ENCODE data around the gene DOK5.
"Not testable (repeated sequence)": the region's sequence is repeated elsewhere in the genome, so short reads cannot be mapped to it uniquely, and the experiment has no call there.

Gene DOK5

GRCh38 chr20:54475334-54476168, at the start of gene DOK5:
TSS of gene DOK5 (plus strand) at chr20:54475593. CDS start at chr20:54475947, 354 bp downstream.
- DNase-seq = no peak

- DNase-seq = no peak
These were observed 46.0 kb upstream of the DOK5 start for GRCh38 chr20:54429364-54429763.

- DNase-seq = no peak
These were observed 44.0 kb upstream of the DOK5 start for GRCh38 chr20:54431156-54431944.

GRCh38 chr20:54432966-54433365, 42.4 kb upstream of the DOK5 start:
- no peak for DNase-seq

- DNase-seq = no peak
These were observed 41.8 kb upstream of the DOK5 start for GRCh38 chr20:54433636-54434035.

- no peak for DNase-seq
These were observed 41.2 kb upstream of the DOK5 start for GRCh38 chr20:54434196-54434595.

DNA sequence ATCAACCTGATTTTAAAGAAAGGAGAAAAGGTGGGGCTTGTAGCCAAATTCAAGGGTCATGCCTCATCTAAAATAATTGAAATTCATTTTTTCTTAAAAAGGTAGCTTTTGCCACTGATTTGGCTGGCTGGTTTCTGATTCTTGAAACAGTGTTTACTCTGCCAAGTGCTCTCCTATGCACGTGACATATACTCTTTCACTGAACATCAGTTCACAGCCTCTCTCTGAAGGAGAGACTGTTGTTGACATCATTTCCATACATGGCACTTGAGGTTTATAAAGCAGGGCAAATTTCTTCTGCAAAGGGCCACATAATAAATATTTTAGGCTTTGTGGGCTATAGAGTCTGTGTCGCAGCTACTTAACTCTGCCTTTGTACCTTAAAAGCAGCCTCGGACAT, 40.4 kb upstream of the DOK5 start:
- DNase-seq = no peak

GRCh38 chr20:54436410-54436809, 39.0 kb upstream of the DOK5 start:
- not testable (repeated sequence) for DNase-seq

DNA sequence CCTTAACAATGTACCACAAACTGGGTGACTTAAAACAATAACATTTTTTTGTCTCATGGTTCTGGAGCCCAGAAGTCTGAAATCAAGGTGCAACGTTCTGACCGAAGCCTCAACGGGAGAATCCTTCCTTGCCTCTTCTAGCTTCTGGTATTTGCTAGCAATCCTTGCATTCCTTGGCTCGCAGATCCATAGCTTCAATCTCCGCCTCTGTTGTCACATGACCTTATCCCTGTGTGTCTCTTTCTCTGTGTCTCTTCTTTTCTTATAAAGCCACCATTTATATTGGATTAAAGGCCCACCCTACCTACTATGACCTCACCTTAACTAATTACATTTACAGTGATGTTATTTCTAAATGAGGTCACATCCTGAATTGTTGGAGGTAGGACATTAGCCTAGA, 37.2 kb upstream of the DOK5 start:
- DNase-seq = no peak

DNA sequence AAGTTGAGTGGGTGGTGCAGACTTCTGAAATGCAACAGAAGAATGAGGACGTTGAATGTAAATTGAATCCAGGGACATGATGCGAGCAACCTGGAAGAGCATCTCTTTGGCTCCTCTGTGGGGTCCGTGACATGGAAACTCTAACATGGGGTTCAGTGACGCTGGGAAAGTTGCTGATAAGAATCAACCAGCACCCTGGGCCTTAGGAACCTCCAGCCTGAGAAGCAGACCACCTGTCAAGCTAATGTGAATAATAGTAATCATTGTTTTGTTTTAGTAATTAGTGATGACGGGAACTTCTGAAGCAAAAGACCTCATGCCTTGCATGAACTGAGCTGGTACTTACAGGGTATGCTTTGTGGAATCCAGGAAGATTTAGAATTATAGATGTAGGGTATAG, 25.2 kb upstream of the DOK5 start:
- DNase-seq = no peak

DNA sequence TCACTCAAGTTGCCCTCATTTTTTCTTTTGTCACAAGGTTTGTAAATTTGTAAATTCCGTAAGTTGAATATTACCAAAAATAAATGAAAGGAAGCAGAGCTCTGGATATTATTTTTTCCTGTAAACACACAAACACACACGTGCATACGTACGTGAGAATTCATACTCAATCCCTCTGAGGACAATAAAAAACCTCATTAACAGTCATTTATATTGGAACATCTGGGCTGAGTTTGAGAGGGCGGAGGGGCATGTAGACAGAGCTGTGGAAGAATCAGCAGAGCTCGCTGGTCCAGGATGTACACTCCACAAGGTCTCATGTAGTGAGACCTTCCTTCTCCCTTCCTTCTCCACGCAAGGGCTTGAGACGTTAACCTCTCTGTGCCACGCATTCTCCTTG, 24.2 kb upstream of the DOK5 start:
- DNase-seq = no peak

- DNase-seq = no peak
These were observed 23.1 kb upstream of the DOK5 start for GRCh38 chr20:54452277-54452676.

DNA sequence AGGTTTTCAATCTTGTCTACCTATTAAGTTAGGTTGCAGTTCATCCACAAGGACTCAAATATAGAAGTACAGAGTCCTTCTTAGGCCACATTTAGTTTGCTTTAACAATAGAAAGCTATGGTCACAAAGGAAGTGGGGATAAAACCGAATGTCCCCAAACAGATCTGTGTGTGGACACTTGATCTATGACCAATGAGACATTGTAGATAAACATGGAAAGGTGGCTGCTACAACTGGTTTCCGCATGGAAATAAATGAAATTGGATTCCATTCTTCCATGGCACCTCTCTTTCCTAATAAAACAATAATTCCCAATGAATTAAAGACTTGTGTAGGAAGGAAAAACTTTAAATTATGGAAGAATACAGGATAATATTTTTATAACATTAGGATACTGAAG, 20.4 kb upstream of the DOK5 start:
- DNase-seq = no peak

DNA sequence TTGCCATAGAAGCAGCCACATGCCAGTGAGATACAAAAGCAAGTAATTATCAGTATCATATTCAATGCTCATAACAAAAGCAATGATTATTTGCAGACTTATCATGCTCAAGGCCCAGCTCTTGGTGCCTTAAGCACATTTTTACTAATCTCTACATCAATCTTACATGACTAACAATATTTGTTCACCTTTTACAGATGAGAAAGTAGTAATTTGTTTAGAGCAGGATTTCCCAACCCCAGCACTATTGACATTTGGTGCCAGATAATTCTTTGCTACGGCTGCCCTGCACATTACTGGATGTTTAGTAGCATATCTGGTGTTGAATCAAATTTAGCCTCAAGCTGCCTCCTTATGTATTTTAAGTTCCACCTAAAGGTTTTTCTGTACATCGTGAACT, 19.0 kb upstream of the DOK5 start:
- no peak for DNase-seq

DNA sequence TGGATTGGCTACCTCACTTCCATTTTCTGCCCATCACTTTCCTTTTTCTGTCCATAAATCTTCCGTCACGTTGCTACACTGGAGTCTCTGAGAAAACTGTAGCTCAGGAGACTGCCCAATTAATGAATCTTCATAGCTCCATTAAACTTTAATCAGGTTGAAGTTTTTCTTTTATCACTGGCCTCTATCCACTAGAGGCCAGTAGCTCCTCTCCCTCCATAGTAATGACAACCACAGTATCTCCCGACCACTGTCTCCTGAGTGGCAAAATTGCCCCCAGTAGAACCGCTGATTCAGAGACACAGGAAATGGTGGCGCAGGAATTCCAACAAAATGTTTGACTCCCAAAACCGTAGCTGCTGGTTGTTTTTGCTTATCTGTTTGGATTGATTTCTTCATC, 18.4 kb upstream of the DOK5 start:
- no peak for DNase-seq

GRCh38 chr20:54458219-54458618, 17.2 kb upstream of the DOK5 start:
- DNase-seq = no peak

- no peak for DNase-seq
These were observed 16.1 kb upstream of the DOK5 start for GRCh38 chr20:54459279-54459678.

GRCh38 chr20:54464003-54464402, 11.4 kb upstream of the DOK5 start:
- no peak for DNase-seq

DNA sequence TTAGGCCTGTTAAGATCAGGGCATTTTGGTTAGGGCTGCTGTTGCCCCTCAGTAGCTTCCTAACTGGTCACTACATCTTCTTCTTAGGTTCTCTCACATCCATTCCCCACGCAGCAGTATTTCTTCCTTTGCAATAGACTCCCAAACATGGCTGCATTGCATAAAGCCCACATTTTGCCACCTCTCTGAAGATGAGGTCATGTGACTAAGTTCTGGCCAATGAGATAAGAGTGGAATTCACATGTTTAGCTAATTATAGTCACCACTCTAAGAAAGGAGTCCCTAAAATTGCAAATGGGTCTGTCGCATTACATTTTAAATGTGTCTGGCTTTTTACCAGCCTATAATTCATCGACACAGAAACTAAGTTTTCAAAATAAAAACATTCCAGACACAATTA, 9.3 kb upstream of the DOK5 start:
- no peak for DNase-seq

DNA sequence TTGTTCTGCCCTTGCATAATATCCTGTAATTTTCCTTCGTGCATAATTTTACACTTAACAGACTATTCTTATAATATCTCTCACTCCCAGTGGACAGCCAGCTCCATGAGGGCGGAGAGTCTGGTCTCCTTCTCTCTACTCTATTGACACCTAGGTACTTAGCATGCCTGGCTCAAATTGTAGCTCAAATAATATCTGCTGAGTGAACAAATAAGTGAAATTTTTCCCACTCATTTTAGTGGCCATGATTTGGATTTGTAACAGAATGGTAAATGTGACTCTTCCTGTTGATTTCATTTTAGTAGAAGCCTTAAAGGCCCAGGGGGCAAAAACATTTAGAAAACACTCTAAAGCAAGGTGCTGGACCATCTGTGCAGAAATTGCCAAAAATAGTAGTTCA, 7.8 kb upstream of the DOK5 start:
- DNase-seq = no peak

GRCh38 chr20:54468082-54468481, 7.3 kb upstream of the DOK5 start:
- DNase-seq = no peak

DNA sequence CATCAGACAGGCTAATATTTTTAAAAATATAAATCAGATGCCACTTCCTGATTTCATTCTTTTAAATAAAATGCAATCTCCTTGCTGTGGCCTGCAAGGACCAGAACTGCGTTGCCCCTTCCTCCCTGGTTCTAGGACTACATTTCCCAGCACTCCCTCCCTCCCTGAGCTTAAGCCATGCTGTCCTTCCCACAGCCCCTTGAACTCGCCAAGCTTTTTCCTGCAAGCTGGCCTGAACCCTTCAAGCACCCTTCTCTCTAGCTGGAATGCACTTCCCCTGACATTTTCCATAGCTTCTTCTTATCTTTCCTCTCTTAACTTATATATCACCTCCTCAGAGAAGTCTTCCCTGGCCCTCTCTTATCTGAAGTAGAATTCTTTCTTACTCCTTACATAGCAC, 6.1 kb upstream of the DOK5 start:
- no peak for DNase-seq

- DNase-seq = no peak
These were observed 5.4 kb upstream of the DOK5 start for GRCh38 chr20:54469952-54470351.

DNA sequence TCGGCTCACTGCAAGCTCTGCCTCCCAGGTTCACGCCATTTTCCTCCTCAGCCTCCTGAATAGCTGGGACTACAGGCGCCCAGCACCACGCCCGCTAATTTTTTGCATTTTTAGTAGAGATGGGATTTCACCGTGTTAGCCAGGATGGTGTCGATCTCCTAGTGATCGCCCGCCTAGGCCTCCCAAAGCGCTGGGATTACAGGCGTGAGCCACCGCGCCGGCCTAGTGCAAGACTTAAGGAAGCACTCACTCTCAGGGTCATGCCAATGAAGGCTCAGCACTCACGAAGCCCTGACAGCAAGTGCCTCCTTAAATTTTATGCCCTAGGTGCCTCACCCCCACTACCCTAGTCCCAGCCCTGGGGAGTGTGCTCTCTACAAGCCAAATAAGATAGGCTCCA, 4.7 kb upstream of the DOK5 start:
- no peak for DNase-seq
